Measurements from ENCODE around the gene SLC27A1. TPM values are rescaled to one million over a fixed set of nuclear protein-coding genes. Genes with fewer than 3 reads are reported as not detected.

SLC27A1 gene
- total and polyA plus RNA-seq, 9 of the 15 experiments (the other 6 are each of a cell fraction or from before 2014, with no cell fraction given): 0.06 to 3.0 (median 1.1) TPM

GRCh38 chr19:17488593-17489391 lies 18.5 kb downstream of the SLC27A1 start (continued):
- TF ChIP-seq ATF3 (IDR thresholded peaks at IDR 0.05): no peak
- no peak for TF ChIP-seq ATF3 (CRISPR knock-in tag; conservative IDR thresholded peaks at IDR 0.05)
- TF ChIP-seq ARID1B (IDR thresholded peaks at IDR 0.05): no peak
- TF ChIP-seq JUND (IDR thresholded peaks at IDR 0.05; ENCODE audit: borderline replicate concordance, low read depth, low read length): no peak
- peak; percentile 27; the same call in 1 of the 3 replicates for TF ChIP-seq JUND (tag; IDR thresholded peaks at IDR 0.05; ENCODE audit: borderline replicate concordance, low read depth, low read length)
- TF ChIP-seq ARID2 (IDR thresholded peaks at IDR 0.05): no peak
- no peak for TF ChIP-seq CBX2 (IDR thresholded peaks at IDR 0.05; ENCODE audit: insufficient read depth, low read length, poor library complexity, severe bottlenecking)
- no peak for TF ChIP-seq ETV5 (CRISPR knock-in tag; IDR thresholded peaks at IDR 0.05; ENCODE audit: low read depth)
- 0 out of 4 replicates have a peak, but pooled peaks of 1 of the 2 experiments have one; percentile 18 for TF ChIP-seq HDAC1 (IDR thresholded peaks at IDR 0.05)
- TF ChIP-seq GABPB2 (CRISPR knock-in tag; conservative IDR thresholded peaks at IDR 0.05): no peak
- TF ChIP-seq TBP (optimal IDR thresholded peaks at IDR 0.05; ENCODE audit: low read depth, low read length): peak; percentile 31
- no peak for TF ChIP-seq CHD4 (IDR thresholded peaks at IDR 0.05; ENCODE audit: insufficient read depth, insufficient replicate concordance, low read depth, low read length, poor library complexity, severe bottlenecking)
- no peak for TF ChIP-seq RHOXF2B (CRISPR knock-in tag; conservative IDR thresholded peaks at IDR 0.05)
- no peak for TF ChIP-seq ZFP91 (CRISPR knock-in tag; IDR thresholded peaks at IDR 0.05)
- TF ChIP-seq NONO (IDR thresholded peaks at IDR 0.05; ENCODE audit: low read depth in 2 of 2, low read length in 1 of 2): no peak
- no peak for TF ChIP-seq RBM39 (optimal IDR thresholded peaks at IDR 0.05; ENCODE audit: low read depth, low read length)
- peak in 1 of 2 experiments; percentile 85; a peak in 1 of 4 replicates for TF ChIP-seq MAZ (CRISPR knock-in tag; conservative IDR thresholded peaks at IDR 0.05 in 1 of 2, IDR thresholded peaks at IDR 0.05 in 1 of 2)
- no peak for TF ChIP-seq POLR2B (IDR thresholded peaks at IDR 0.05; ENCODE audit: low read depth, partially characterized antibody)
- TF ChIP-seq MNT (conservative IDR thresholded peaks at IDR 0.05): peak in 1 of 2 experiments; percentile 75; a peak in 3 of 4 replicates
- no peak for TF ChIP-seq PPARD (CRISPR knock-in tag; IDR thresholded peaks at IDR 0.05)
- TF ChIP-seq EGR1 (conservative IDR thresholded peaks at IDR 0.05): no peak
- TF ChIP-seq MAFG (tag; conservative IDR thresholded peaks at IDR 0.05): no peak
- no peak for TF ChIP-seq NFATC3 (IDR thresholded peaks at IDR 0.05)
